Ramos (cell line): ENCODE results near the gene RNF114.
"Not testable (repeated sequence)": the region's sequence is repeated elsewhere in the genome, so short reads cannot be mapped to it uniquely, and the experiment has no call there.

ENCODE experiments used
- in situ Hi-C: fragments of 300-500 bp; cut with MboI; formaldehyde crosslinking; loops from one replicate; pipeline ENCODE4 v1.14.3; 2022; ENCODE audit warnings: low sequenced_read_pairs; ENCODE audit not compliant: unreplicated experiment

The RNF114 gene

DNA sequence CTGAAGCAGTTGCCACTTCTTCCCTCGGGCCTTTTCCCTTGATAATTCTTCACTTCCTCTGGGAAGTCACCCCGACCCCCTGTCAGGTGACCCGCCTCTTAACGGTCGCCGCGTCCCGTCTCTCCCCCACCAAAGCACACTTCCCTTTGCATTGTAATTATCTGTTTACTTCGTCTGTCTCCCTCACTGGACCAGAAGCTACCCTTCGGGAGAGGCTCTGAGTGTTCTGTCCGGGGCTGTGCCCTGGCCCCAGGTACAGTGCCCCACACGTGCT, 45.8 kb downstream of the RNF114 start:
- in situ Hi-C loops = loop anchor here (5.0 kb wide), 1 partner anchor 90 kb away; no protein-coding TSS in a partner anchor

DNA sequence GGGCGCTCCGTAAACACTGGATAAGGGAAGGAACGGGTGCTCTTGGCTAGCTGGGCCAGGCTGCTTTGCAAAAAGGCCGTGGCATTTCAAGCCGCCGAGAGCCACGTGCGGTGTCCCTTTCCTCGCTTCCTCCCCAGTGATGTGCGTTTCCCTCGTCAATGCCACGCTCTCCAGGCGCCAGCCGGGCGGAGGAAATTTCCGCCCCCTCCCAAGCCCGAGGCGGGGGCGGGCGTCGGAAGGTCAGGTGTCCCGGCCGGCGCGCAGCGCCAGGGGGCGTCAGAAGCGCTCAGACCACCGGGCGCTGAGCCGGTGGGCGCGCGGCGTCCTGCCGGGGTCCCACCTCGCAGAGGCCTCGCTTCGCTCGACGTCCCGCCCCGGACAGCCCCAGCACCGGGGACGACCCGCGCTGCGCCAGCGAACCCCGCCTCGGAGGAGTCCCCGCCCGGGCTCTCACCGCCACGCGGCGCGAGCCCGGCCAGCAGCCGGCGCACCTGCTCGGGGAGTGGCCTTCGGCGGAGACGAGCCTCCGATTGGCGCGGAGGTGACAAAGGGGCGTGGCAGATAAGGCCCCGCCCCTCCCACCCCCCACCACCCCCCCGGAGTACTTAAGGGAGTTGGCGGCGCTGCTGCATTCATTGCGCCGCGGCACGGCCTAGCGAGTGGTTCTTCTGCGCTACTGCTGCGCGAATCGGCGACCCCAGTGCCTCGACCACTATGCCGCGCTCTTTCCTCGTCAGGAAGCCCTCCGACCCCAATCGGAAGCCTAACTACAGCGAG, 46.3 kb downstream of the RNF114 start, which contains the start of gene SNAI1:
Gene SNAI1, plus strand, starts transcription at position 635 of the 777 bp plus-strand sequence. Its CDS starts 80 bp downstream, at position 715.
- in situ Hi-C loops = loop anchor here (5.0 kb wide), 1 partner anchor 90 kb away; no protein-coding TSS in a partner anchor

DNA sequence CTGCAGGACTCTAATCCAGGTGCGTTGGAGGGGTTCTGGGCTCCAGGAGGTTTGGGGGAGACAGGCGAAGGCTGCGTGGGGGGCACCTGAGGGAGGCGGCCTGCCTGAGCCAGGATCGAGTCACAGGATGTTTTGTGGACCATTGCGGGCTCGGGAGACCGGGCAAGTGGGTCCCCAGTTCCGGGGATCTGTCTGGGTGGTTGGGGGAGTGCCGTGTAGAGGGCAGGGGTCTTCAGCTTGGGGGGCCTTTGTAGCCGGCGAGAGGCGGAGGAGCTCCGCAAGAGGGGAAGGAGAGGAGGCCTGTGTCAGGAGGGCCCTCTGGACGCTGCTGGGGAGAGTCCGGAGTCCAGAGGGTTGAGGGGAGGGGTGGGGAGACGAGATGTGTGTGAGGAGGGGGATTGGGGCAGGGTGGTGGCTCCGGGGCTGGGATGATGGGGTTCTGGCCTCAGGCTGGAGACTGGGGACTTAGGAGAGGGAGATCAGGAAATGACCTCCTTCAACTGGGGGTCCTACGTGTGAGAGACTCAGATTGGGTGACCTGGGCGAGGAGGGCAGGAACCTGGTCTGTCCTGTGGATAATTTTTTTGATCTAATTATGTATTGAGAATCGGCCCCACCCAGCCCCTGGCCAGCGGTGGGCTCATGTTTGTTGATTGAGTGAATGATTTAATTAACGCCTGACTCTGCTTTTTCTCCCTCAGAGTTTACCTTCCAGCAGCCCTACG, 47.1 kb downstream of the RNF114 start:
- in situ Hi-C loops = loop anchor here (5.0 kb wide), 1 partner anchor 89 kb away; no protein-coding TSS in a partner anchor

DNA sequence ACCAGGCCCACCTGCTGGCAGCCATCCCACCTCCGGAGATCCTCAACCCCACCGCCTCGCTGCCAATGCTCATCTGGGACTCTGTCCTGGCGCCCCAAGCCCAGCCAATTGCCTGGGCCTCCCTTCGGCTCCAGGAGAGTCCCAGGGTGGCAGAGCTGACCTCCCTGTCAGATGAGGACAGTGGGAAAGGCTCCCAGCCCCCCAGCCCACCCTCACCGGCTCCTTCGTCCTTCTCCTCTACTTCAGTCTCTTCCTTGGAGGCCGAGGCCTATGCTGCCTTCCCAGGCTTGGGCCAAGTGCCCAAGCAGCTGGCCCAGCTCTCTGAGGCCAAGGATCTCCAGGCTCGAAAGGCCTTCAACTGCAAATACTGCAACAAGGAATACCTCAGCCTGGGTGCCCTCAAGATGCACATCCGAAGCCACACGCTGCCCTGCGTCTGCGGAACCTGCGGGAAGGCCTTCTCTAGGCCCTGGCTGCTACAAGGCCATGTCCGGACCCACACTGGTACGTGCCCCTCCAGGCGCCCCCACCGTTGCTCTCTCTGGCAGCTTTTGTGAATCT, 47.7 kb downstream of the RNF114 start:
- in situ Hi-C loops = loop anchor here (5.0 kb wide), 1 partner anchor 88 kb away; no protein-coding TSS in a partner anchor

DNA sequence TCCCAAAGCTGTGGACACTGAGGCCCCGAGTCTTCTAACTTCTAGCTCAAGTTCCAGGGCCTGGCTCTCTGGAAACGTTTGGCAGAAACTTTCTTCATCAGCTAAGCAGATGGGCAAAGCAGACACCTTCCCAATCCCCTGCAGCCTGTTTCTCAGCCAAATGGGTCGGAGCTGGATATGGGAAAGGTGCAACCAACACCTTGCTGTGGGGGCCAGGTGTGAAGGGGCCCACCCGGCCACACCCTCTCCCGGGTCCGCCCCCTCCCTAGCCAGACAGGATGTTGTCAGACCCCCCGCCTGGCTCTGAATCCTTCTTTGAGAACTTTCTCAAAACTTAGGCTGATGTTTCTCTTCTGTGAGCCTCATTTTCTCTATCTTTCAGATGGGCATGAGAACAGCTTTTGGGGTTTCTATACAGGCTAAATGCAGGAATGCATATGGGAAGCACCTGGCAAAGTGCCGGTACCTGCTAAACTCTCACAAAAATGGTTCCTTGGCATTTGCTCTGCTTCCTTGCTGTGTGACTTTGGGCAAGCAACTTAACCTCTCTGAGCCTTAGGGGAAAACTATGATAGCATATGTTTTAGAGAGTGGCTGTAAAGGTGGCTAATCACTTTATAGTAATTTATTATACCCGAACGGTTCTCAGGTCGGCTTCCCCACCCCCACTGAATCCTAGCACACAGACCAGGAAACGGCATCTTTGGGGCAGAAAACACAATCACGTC, 48.4 kb downstream of the RNF114 start:
- in situ Hi-C loops = loop anchor here (5.0 kb wide), 1 partner anchor 88 kb away; no protein-coding TSS in a partner anchor

DNA sequence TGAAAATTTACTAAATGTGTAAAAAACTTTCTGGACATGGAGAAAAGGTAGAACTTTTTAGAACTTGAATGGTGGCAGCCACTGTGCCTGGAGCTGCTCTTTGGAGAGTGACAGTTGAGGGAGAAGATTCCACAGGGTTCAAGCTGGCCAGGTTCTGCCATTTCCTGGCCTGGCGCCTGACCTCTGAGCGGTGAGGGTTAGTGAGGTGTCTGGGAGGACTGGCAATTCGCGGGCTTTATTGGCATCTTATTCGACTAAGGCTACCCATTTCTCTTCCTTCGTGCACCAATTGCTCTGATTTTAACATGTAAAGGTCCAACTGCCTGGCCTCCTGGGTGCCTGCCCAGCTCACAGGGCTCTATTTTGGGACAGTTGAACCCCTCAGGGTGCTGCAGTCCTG, 49.0 kb downstream of the RNF114 start:
- in situ Hi-C loops = no loop called here

DNA sequence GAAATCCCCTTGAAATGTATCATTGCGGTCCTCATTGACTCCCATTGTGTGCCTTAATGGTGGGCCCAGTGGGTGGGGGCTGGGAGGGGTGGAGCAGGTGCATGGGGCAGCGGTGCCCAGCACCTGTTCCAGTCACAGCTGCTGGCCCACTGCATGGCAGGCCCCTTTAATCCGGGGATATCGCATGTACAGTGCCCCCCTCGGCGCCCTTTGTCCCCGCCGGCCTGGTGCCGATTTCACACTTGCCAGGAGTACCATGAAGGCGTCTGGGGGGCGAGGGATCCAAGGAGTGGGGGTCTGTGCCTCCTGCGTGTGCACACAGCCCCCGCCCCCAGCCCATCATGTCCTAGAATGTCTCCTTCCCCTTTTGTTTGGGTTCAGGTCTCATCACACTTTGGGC, 49.4 kb downstream of the RNF114 start:
- in situ Hi-C loops = no loop called here

DNA sequence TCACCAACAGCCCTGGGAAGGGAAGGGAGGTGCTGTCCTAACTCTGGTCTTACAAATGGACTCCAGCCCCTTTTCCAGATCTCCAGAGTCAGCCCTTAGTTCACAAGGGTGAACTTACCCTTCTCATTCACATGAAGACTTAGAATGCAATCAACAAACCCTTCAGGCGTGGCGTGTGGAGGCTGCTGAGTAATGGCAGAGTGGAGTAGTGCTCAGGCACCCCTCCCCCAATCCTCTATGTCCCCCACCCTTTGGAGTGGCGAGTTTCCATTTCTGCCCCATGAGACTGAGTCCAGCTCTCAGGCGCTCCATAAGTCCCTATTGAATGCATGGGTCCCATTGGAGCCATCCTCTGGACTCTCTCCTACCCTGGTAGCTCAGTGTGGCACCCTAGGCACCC, 49.9 kb downstream of the RNF114 start:
- in situ Hi-C loops = no loop called here

DNA sequence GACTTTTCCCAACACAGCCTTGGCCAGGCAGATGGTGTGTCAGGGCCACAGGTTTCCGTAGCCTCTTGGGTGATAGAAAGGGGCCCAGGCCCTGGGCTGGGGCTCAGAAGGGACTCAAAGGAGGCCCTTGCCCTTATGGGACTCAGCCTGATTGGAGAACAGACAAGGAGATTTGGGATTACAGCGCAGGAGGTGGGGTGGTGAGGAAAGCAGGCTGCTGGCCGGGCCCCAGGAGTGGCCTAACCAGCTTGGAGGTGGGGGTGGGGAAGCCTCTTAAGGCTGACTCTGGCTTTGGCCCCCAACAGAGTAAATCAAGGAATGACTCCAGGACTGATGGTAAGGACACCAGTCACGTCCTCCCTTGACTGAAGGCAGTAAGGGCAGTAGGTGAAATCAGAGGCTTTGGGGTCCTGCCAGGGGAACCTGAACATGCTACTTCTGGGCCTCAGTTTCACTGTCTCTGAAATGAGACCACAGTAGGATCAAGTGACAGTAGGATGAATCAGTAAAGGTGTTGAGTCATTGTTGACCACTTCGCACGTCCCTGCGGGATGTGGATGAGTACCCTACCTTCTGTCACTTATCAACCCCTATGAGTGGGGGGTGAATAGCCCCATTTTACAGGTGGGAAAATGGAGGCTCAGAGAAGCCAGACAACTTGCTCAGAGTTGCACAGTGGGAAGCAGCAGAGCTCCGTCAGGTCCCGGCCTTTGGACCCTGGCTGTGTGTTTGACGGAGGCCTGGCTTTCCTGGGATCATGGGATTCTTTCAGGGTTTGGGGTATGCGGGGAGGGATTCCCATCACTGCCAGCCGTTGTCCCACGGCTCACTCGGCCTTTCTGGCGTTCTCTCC, 51.0 kb downstream of the RNF114 start:
- in situ Hi-C loops = no loop called here

DNA sequence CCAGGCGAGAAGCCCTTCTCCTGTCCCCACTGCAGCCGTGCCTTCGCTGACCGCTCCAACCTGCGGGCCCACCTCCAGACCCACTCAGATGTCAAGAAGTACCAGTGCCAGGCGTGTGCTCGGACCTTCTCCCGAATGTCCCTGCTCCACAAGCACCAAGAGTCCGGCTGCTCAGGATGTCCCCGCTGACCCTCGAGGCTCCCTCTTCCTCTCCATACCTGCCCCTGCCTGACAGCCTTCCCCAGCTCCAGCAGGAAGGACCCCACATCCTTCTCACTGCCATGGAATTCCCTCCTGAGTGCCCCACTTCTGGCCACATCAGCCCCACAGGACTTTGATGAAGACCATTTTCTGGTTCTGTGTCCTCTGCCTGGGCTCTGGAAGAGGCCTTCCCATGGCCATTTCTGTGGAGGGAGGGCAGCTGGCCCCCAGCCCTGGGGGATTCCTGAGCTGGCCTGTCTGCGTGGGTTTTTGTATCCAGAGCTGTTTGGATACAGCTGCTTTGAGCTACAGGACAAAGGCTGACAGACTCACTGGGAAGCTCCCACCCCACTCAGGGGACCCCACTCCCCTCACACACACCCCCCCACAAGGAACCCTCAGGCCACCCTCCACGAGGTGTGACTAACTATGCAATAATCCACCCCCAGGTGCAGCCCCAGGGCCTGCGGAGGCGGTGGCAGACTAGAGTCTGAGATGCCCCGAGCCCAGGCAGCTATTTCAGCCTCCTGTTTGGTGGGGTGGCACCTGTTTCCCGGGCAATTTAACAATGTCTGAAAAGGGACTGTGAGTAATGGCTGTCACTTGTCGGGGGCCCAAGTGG, 51.9 kb downstream of the RNF114 start:
- in situ Hi-C loops = no loop called here

DNA sequence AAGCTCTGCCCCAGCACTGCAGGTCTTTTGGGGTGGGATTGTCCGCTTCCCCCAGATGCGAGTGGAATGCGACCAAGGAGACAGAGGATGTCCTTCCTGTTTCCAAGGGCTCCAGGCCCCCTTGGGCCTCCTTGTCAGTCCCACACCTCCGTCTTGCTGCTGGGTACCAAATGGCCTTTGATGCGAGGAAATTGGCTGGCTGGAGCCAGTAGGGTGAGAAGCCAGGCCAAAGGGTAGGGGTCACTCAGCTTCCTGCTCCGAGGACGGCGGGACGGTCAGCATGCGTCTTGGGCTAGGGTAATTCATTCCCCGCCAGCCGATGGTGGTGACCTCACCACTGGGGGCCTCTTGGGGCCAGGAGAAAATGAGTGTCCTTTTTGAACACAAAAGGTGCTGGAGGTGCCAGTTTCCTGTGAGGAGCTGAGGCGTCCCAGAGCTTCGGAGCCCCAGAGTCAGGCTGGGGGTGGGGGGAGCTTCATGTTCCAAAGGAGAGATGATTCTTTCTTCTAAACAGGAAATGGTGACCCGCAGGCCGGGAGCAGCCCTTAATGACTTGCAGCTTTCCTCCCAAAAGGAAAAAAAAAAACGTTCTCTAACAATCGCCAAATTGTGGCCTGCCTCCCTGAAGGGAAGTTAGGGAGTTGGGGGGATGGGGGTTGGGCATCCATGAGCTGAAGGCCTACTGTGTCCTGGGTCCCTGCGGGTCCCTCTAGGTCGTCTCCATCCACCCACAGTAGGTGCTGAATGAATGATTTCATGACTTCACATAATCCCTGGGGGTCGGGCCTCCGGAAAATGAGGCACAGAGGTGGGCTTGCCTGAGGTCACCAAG, 53.3 kb downstream of the RNF114 start:
- in situ Hi-C loops = no loop called here

DNA sequence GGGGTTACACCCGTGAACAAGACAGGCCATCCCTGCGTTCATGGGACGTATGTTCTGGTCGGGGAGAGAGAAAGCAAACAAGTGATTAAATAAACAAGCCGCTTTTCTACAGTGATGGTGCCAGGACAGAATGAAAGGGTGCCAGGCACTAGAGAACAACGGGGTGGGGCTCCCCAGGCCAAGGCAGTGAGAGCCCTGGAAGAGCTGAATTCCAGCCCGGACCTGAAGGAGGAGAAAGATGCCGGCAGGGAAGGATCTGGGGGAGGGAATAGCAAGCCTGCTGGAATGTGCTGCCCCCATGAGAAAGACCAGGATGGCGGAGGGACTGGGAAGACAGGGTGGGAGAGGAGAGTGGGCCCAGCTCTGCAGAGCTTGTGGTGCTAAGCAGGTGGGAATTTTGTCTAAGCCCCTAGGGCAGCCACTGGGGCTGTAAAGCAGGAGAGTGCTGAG, 54.1 kb downstream of the RNF114 start:
- in situ Hi-C loops = no loop called here

DNA sequence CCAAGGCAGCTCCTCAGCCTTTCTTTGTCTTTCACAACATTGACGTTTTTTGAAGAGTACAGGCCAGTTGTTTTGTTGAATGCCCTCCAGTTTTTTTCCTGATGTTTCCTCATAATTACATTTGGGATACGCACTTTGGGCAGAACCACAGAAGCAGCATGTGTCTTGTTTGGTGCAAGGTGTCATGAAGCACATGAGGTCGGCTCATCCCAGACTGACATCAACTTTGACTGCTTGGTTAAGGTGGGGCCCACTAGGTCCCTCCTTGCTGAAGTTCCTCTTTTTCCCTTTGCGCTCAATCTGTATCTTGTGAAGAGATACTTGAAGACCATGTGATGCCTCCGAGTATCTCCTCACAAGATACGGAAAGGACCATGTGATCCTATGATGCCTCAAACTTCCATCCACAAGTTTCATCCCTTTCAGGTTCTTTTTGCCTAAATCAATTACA, 57.1 kb downstream of the RNF114 start:
- in situ Hi-C loops = no loop called here

DNA sequence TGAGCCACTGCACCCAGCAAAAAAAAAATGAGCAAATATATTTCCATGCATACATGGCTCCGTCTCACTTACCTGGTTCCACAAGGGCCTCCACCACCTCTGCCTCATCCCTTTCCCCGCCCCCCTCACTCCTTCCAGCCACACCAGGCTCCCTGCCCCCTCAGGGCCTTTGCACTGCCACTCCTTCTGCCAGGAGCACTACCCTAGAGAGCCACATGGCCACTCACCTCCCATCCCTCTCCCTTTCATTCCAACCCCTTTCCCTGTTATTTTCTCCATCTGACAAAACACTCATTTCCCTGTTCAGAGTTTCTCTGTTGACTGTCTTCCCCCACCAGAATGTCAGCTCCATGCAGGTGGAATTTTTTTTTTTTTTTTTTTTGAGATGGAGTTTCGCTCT, 59.4 kb downstream of the RNF114 start:
- in situ Hi-C loops = no loop called here

DNA sequence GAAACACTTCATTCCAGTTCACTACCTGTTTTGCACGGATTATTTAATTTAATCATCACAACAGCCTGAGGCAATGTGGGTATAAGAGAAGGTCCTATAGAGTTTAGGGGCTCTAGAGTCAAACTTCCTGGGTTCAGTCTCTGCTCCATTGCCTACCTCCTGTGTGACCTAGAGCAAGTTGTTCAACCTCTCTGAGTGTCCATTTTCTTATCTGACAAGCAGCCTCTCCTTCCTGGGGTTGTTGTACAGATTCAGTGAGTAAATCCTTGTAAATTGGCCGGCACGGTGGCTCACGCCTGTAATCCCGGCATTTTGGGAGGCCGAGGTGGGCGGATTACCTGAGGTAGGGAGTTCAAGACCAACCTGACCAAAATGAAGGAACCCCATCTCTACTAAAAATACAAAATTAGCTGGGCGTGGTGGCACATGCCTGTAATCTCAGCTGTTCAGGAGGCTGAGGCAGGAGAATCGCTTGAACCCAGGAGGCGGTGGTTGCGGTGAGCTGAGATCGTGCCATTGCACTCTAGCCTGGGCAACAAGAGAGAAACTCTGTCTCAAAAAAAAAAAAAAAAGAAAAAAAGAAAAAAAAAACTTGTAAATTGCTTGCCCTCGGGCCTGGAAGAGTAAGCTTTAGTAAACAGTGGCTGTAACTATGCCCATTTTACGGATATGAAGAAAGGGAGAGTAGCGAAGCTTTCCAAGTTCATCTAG, 62.4 kb downstream of the RNF114 start:
- in situ Hi-C loops = not testable (repeated sequence)

DNA sequence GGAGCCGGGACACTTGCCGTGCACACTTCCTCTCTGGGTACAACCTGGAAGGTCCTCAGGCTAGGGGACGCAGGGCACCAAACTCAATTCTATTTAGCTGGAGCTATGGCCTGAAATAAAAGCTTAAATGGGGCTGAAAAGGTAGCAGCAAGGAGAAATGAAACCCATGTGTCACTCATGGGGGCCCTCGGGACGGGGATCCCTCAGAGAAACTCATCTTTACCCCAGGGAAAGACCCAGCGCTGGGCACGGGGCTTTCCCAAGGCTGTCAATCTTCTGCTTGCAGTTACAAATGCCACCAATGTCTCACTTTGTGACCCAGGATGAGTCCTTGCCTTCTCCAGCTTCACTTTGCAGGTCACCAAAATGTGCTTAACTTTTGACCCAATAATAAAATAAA, 63.1 kb downstream of the RNF114 start:
- in situ Hi-C loops = no loop called here

DNA sequence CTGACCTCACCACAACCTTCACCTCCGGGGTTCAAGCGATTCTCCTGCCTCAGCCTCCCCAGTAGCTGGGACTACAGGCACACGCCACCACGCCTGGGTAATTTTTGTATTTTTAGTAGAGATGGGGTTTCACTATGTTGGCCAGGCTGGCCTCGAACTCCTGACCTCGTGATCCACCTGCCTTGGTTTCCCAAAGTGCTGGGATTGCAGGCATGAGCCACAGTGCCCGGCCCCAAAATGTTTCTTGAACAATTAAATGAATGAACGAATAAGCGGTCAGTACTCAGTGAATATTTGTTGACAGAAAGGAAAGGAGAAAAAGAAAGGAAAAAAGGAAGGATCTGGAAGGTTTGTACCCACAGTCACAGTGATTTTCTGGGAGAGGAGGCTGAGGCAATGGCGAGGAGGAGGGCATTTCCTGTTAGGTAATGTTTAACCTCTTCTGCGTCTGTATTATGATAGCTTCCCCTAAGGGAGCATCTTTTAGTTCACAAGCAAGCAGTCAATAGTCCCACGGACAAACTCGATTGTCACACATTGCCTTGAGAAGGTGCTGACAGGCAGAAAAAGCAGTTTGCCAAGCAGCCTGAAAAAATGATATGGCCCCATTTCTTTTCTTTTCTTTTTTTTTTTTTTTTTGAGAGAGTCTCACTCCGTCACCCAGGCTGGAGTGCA, 64.5 kb downstream of the RNF114 start:
- in situ Hi-C loops = not testable (repeated sequence)
